HG03103 (cell line): ENCODE results near the gene ATRIP.
"Not testable (repeated sequence)": the region's sequence is repeated elsewhere in the genome, so short reads cannot be mapped to it uniquely, and the experiment has no call there.

Experiments used
- ATAC-seq: cut with Tn5 transposase; IDR thresholded peaks from one replicate; pipeline ENCODE4 v1.9.1; 2021; ENCODE audit warnings: low read depth; ENCODE audit not compliant: unreplicated experiment

Gene ATRIP

GRCh38 chr3:48435223-48435595 lies 11.3 kb upstream of the ATRIP start:
- ATAC-seq, result no peak

GRCh38 chr3:48435774-48436476 lies 10.6 kb upstream of the ATRIP start:
- no peak for ATAC-seq

- no peak for ATAC-seq
Measured at GRCh38 chr3:48436477-48436787, 10.1 kb upstream of the ATRIP start.

GRCh38 chr3:48436855-48437254 lies 9.7 kb upstream of the ATRIP start:
- ATAC-seq, result no peak

GRCh38 chr3:48437812-48438211 lies 8.7 kb upstream of the ATRIP start:
- ATAC-seq, result no peak

GRCh38 chr3:48439820-48440589 lies 6.5 kb upstream of the ATRIP start, which contains the start of the genes CCDC51 and TMA7:
Gene CCDC51, minus strand, starts transcription at chr3:48440119. Its CDS starts 4,991 bp downstream, at chr3:48435128.
Gene TMA7, plus strand, starts transcription at chr3:48440257. Its CDS starts 40 bp downstream, at chr3:48440297.
- peak; percentile 91 for ATAC-seq

GRCh38 chr3:48440590-48440958 lies 6.0 kb upstream of the ATRIP start:
- no peak for ATAC-seq

- ATAC-seq, result no peak
Measured at GRCh38 chr3:48441940-48442339, 4.6 kb upstream of the ATRIP start.

GRCh38 chr3:48445277-48445882 lies 1.2 kb upstream of the ATRIP start:
- no peak for ATAC-seq

GRCh38 chr3:48446043-48446424 lies 503 bp upstream of the ATRIP start:
- no peak for ATAC-seq

GRCh38 chr3:48451270-48451669 lies 4.7 kb downstream of the ATRIP start:
- ATAC-seq, result no peak

- ATAC-seq, result no peak
Measured at GRCh38 chr3:48456456-48456855, 9.9 kb downstream of the ATRIP start.

GRCh38 chr3:48459331-48459730 lies 12.8 kb downstream of the ATRIP start:
- ATAC-seq, result no peak

GRCh38 chr3:48459773-48460516 lies 13.4 kb downstream of the ATRIP start:
- ATAC-seq, result no peak

- no peak for ATAC-seq
Measured at GRCh38 chr3:48460517-48460902, 14.0 kb downstream of the ATRIP start.

GRCh38 chr3:48461767-48462166 lies 15.2 kb downstream of the ATRIP start:
- ATAC-seq, result not testable (repeated sequence)

- ATAC-seq, result no peak
Measured at GRCh38 chr3:48463703-48464102, 17.2 kb downstream of the ATRIP start.

GRCh38 chr3:48464713-48465221 lies 18.2 kb downstream of the ATRIP start:
- no peak for ATAC-seq

GRCh38 chr3:48465237-48465530 lies 18.6 kb downstream of the ATRIP start:
- no peak for ATAC-seq

GRCh38 chr3:48465531-48466378 lies 19.2 kb downstream of the ATRIP start:
- ATAC-seq, result peak; percentile 69
